K562 (cell line): ENCODE measurements around the gene AVPI1. TPM values are rescaled to one million over a fixed set of nuclear protein-coding genes. Genes with fewer than 3 reads are reported as not detected.

Experiments used
- ATAC-seq: fragments of 200-7000 bp; cut with Tn5 transposase; 3 replicates; pipeline ENCODE4 v1.9.1; 2020; ENCODE audit warnings: moderate library complexity
- BruUV-seq: library from RNA; stranded (reverse); fragments of 400-500 nt; replicated peaks from 2 replicates; lab custom pipeline; 2021; lab: Mats Ljungman, UMichigan
- CTCF ChIA-PET: fragments of 300-600 bp; formaldehyde crosslinking; extraction: SDS; loops from one replicate; lab custom pipeline; 2021; ENCODE audit warnings: low intra/inter-chr PET ratio; lab: Yijun Ruan, JAX
- POLR2A ChIA-PET: fragments of 300-600, 350-650 bp; sonication (Branson Sonifier 250); formaldehyde crosslinking; extraction: SDS; loops from one replicate; lab custom pipeline; 2021; ENCODE audit warnings: antibody characterized with exemption, inconsistent platforms; lab: Yijun Ruan, JAX
- DNase-seq, 4 experiments: peaks; one replicate each; pipeline versions ENCODE4 v3.0.0 to v3.0.0-alpha.2; 2011 to 2018; ENCODE audit warnings: low spot score in 3 of 4, mixed read lengths in 3 of 4; ENCODE audit errors: extremely low read depth in 1 of 4
- FAIRE-seq: peaks from 2 replicates; lab custom pipeline; 2011; peaks lifted over from hg19 to GRCh38; lab: Jason Lieb, UNC
- H2AFZ ChIP-seq: 2 replicates; pipeline ENCODE4 v1.6.0; 2011; ENCODE audit warnings: low read depth, low read length, control low read depth, inconsistent platforms
- H3K27ac ChIP-seq: fragments of 200-600 bp; 3 replicates; pipeline ENCODE4 v1.8.0; 2011; ENCODE audit warnings: low read depth, mild to moderate bottlenecking, control low read depth, inconsistent platforms, low read length, moderate library complexity, mixed read lengths; ENCODE audit errors: extremely low read depth
- H3K27me3 ChIP-seq, 2 experiments: fragments of 300-600 bp in 1 of 2; 2 replicates in 1 of 2; 3 replicates in 1 of 2; pipeline versions ENCODE4 v1.6.0 to v1.8.0; 2011; ENCODE audit warnings: inconsistent platforms in 2 of 2, low read length in 2 of 2, mild to moderate bottlenecking in 1 of 2, mixed read lengths in 1 of 2, moderate library complexity in 1 of 2; ENCODE audit not compliant: control insufficient read depth in 2 of 2, insufficient read depth in 2 of 2
- H3K36me3 ChIP-seq: fragments of 300-600 bp; 3 replicates; pipeline ENCODE4 v1.8.0; 2011; ENCODE audit warnings: mild to moderate bottlenecking, low read length, inconsistent platforms; ENCODE audit not compliant: control insufficient read depth, insufficient read depth
- H3K4me1 ChIP-seq, 2 experiments: fragments of 200-600 bp in 1 of 2; replicated peaks in 1 of 2; 2 replicates in 1 of 2; 3 replicates in 1 of 2; pipeline versions ENCODE4 v1.5.1 to v1.8.0; 2011; ENCODE audit warnings: inconsistent platforms in 2 of 2, low read length in 2 of 2, mild to moderate bottlenecking in 1 of 2, mixed read lengths in 1 of 2, moderate library complexity in 1 of 2; ENCODE audit not compliant: control insufficient read depth in 2 of 2, insufficient read depth in 2 of 2
- H3K4me2 ChIP-seq: 2 replicates; pipeline ENCODE4 v1.6.1; 2011; ENCODE audit warnings: low read length, control low read depth, inconsistent platforms, mixed read lengths; ENCODE audit not compliant: insufficient read depth
- H3K4me3 ChIP-seq: fragments of 200-600 bp; sonication (generic), shearing (Covaris generic); 2 replicates; pipeline ENCODE4 v1.5.1; 2016; ENCODE audit warnings: control low read depth, inconsistent platforms
- H3K79me2 ChIP-seq: fragments of 200-600 bp; 3 replicates; pipeline ENCODE4 v1.8.0; 2011; ENCODE audit warnings: low read length, inconsistent platforms; ENCODE audit not compliant: control insufficient read depth, insufficient read depth
- H3K9ac ChIP-seq, 2 experiments: 2 replicates each; pipeline versions ENCODE4 v1.6.0 to v1.6.1; 2011; ENCODE audit warnings: low read depth in 2 of 2, low read length in 2 of 2, control low read depth in 1 of 2, inconsistent platforms in 1 of 2, mild to moderate bottlenecking in 1 of 2, mixed read lengths in 1 of 2; ENCODE audit not compliant: insufficient read depth in 1 of 2
- H3K9me1 ChIP-seq: one replicate; pipeline ENCODE4 v1.6.0; 2011; ENCODE audit warnings: inconsistent platforms, mild to moderate bottlenecking, low read length, moderate library complexity; ENCODE audit not compliant: control insufficient read depth, insufficient read depth
- H3K9me3 ChIP-seq: replicated peaks from 2 replicates; pipeline ENCODE4 v1.5.1; 2011; ENCODE audit warnings: low read depth, low read length, inconsistent platforms; ENCODE audit not compliant: control insufficient read depth, insufficient read depth
- H4K20me1 ChIP-seq: replicated peaks from 2 replicates; pipeline ENCODE4 v1.6.1; 2011; ENCODE audit warnings: low read length, inconsistent platforms, mixed read lengths; ENCODE audit not compliant: control insufficient read depth, insufficient read depth
- BMI1 ChIP-seq: fragments of 150-350 bp; IDR thresholded peaks from 2 replicates; pipeline ENCODE4 v1.6.1; 2014; ENCODE audit warnings: low read length
- CBX3 ChIP-seq, 2 experiments: IDR thresholded peaks; 1 replicate in 1 of 2; 2 replicates in 1 of 2; pipeline ENCODE4 v1.6.1; 2012; ENCODE audit warnings: inconsistent platforms in 2 of 2, low read length in 2 of 2, borderline replicate concordance in 1 of 2, control low read depth in 1 of 2
- DNMT1 ChIP-seq: fragments of 450-650 bp; IDR thresholded peaks from 2 replicates; pipeline ENCODE4 v1.6.1; 2016; ENCODE audit warnings: antibody characterized with exemption, mild to moderate bottlenecking
- DPF2 ChIP-seq: fragments of 450-650 bp; IDR thresholded peaks from 2 replicates; pipeline ENCODE4 v1.6.1; 2016
- ESRRB ChIP-seq: fragments of 250-450 bp; sonication (Bioruptor Pico); IDR thresholded peaks from 2 replicates; pipeline ENCODE4 v1.5.0; 2020; ENCODE audit warnings: mild to moderate bottlenecking, moderate library complexity, borderline replicate concordance
- FOXA3 ChIP-seq, 2 experiments: fragments of 450-650 bp in 1 of 2; sonication (generic) in 1 of 2; formaldehyde crosslinking; IDR thresholded peaks in 1 of 2; conservative IDR thresholded peaks in 1 of 2; 2 replicates each; pipeline versions ENCODE4 v1.4.0 to v1.8.0; 2020 to 2022; ENCODE audit warnings: mild to moderate bottlenecking in 2 of 2, missing genetic modification reagents in 1 of 2
- HDAC2 ChIP-seq: fragments of 450-650 bp; IDR thresholded peaks from 2 replicates; pipeline ENCODE4 v1.6.1; 2016; ENCODE audit warnings: mild to moderate bottlenecking
- HDGF ChIP-seq: fragments of 450-650 bp; IDR thresholded peaks from 2 replicates; pipeline ENCODE4 v1.6.1; 2016
- KDM1A ChIP-seq, 2 experiments: fragments of 450-650 bp; IDR thresholded peaks; 2 replicates each; pipeline ENCODE4 v1.6.1; 2016; ENCODE audit warnings: mild to moderate bottlenecking in 2 of 2
- RCOR1 ChIP-seq, 2 experiments: IDR thresholded peaks; 2 replicates each; pipeline ENCODE4 v1.6.1; 2012; ENCODE audit warnings: low read depth in 2 of 2, low read length in 2 of 2, borderline replicate concordance in 1 of 2, improper control_type of control experiment in 1 of 2
- ZNF384 ChIP-seq: IDR thresholded peaks from 2 replicates; pipeline ENCODE4 v1.6.1; 2012; ENCODE audit warnings: low read depth, low read length, improper control_type of control experiment
- ZZZ3 ChIP-seq: fragments of 450-650 bp; IDR thresholded peaks from 2 replicates; pipeline ENCODE4 v1.6.1; 2016; ENCODE audit warnings: antibody characterized with exemption, mild to moderate bottlenecking, moderate library complexity
- WGBS: fragments of 100-300 bp; shearing (Covaris generic); methylation state at CpG from one replicate; pipeline ENCODE4 v1.1.6; 2016; ENCODE audit warnings: low coverage, mixed read lengths; ENCODE audit not compliant: insufficient coverage; ENCODE audit errors: missing lambda C conversion rate; 5-methylcytosine and 5-hydroxymethylcytosine counted together
- in situ Hi-C: fragments of 300-500 bp; cut with MboI; formaldehyde crosslinking; loops from 4 replicates; pipeline ENCODE4 v1.15.0; 2018; ENCODE audit warnings: inconsistent platforms, mixed read lengths
- intact Hi-C: fragments of 100-400 bp; cut with micrococcal nuclease; formaldehyde crosslinking; loops from 2 replicates; pipeline ENCODE4 v1.14.2; 2022
- polyA plus RNA-seq, 8 experiments: library from polyadenylated mRNA; depleted of rRNA in 4 of 8; stranded (reverse) in 5 of 8; unstranded in 3 of 8; fragments of >200 nt; fragmentation: Nextera tagmentation in 2 of 8; fragmentation: Illumina TruSeq in 1 of 8; extraction: Ambion mirVana in 2 of 8; extraction: Trizol in 1 of 8; gene quantifications; 2 replicates each; pipeline versions ENCODE4 v1.2.1 to v1.2.3, GENCODE V29; 2011 to 2014; ENCODE audit warnings: inconsistent platforms in 1 of 8, missing spikeins in 1 of 8
- total RNA-seq, 7 experiments: library from RNA; depleted of rRNA in 6 of 7; stranded (reverse); fragments of >200 nt in 6 of 7; fragmentation: Illumina TruSeq in 2 of 7; extraction: Trizol in 2 of 7; gene quantifications; 2 replicates each; pipeline versions ENCODE4 v1.2.1 to v1.2.3, GENCODE V29; 2011 to 2021; ENCODE audit warnings: low replicate concordance in 1 of 7
- TF ChIP-seq, protein P1 (sequence below): fragments of 450-650 bp; IDR thresholded peaks from 2 replicates; pipeline ENCODE4 v1.6.1; 2016; ENCODE audit warnings: mild to moderate bottlenecking, moderate library complexity

Gene AVPI1
- total and polyA plus RNA-seq, 9 of the 15 experiments (the other 6 are each of a cell fraction or from before 2014, with no cell fraction given), result 0.90 to 10.4 (median 7.4) TPM

DNA sequence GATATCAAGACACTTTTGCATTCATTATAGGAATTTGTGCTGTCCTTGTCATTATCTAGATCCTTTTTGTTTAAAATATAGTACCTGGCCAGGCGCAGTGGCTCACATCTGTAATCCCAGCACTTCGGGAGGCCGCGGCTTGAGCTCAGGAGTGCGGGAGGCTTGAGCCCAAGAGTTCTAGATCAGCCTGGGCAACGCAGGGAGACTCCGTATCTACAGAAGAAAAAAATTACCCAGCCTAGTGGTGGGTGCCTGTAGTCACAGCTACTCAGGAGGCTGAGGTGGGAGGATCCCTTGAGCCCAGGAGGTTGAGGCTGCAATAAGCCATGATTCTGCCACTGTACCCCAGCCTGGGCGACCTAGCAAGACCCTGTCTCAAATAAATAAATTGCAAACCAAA, 53.1 kb downstream of the AVPI1 start:
- H3K4me2 ChIP-seq, result peak overlapping the region; percentile 91
- H3K79me2 ChIP-seq, result peaks cover 27% of the 10 kb centered on the region
- peak overlapping the region; percentile 72 to 95; a peak in 3 of 4 replicates for H3K9ac ChIP-seq
- no peaks in the 10 kb centered on the region for H3K27me3 ChIP-seq
- DNase-seq, result peak in 1 of 4 experiments; percentile 57
- in situ Hi-C loops, result no loop called here
- peaks cover 0 to 12% of the 10 kb centered on the region in 2 experiments; a peak in 4 of 5 replicates for H3K4me1 ChIP-seq
- peak overlapping the region; percentile 99 for H2AFZ ChIP-seq
- peak overlapping the region; percentile 52 for H3K27ac ChIP-seq
- peaks cover 5% of the 10 kb centered on the region; the same call in 1 of the 3 replicates for H3K36me3 ChIP-seq
- no peaks in the 10 kb centered on the region for H3K9me3 ChIP-seq
- H4K20me1 ChIP-seq, result no peaks in the 10 kb centered on the region
- peak overlapping the region; percentile 72 for H3K4me3 ChIP-seq
- CTCF ChIA-PET, result no interaction called here
- POLR2A ChIA-PET, result no interaction called here
- H3K9me1 ChIP-seq, result no peaks in the 10 kb centered on the region
- FAIRE-seq, result no peak
- intact Hi-C loops, result no loop called here
- peak; percentile 80 for ATAC-seq
- BruUV-seq, result no TSS peak
- 15% methylated on average over 7 of the region's 8 CpGs for WGBS
- no peak for TF ChIP-seq ESRRB
- 0 out of 2 replicates have a peak, but pooled peaks have one; percentile 13 for TF ChIP-seq ZNF384
- TF ChIP-seq CBX3 (IDR thresholded peaks at IDR 0.05; ENCODE audit: borderline replicate concordance in 1 of 2, low read length in 2 of 2), result 0 out of 3 replicates have a peak, but pooled peaks of 1 of the 2 experiments have one; percentile 15
- no peak for TF ChIP-seq BMI1
- 0 out of 2 replicates have a peak, but pooled peaks have one; percentile 15 for TF ChIP-seq HDAC2
- 0 out of 2 replicates have a peak, but pooled peaks have one; percentile 6 for TF ChIP-seq DPF2
- TF ChIP-seq, protein P1, sequence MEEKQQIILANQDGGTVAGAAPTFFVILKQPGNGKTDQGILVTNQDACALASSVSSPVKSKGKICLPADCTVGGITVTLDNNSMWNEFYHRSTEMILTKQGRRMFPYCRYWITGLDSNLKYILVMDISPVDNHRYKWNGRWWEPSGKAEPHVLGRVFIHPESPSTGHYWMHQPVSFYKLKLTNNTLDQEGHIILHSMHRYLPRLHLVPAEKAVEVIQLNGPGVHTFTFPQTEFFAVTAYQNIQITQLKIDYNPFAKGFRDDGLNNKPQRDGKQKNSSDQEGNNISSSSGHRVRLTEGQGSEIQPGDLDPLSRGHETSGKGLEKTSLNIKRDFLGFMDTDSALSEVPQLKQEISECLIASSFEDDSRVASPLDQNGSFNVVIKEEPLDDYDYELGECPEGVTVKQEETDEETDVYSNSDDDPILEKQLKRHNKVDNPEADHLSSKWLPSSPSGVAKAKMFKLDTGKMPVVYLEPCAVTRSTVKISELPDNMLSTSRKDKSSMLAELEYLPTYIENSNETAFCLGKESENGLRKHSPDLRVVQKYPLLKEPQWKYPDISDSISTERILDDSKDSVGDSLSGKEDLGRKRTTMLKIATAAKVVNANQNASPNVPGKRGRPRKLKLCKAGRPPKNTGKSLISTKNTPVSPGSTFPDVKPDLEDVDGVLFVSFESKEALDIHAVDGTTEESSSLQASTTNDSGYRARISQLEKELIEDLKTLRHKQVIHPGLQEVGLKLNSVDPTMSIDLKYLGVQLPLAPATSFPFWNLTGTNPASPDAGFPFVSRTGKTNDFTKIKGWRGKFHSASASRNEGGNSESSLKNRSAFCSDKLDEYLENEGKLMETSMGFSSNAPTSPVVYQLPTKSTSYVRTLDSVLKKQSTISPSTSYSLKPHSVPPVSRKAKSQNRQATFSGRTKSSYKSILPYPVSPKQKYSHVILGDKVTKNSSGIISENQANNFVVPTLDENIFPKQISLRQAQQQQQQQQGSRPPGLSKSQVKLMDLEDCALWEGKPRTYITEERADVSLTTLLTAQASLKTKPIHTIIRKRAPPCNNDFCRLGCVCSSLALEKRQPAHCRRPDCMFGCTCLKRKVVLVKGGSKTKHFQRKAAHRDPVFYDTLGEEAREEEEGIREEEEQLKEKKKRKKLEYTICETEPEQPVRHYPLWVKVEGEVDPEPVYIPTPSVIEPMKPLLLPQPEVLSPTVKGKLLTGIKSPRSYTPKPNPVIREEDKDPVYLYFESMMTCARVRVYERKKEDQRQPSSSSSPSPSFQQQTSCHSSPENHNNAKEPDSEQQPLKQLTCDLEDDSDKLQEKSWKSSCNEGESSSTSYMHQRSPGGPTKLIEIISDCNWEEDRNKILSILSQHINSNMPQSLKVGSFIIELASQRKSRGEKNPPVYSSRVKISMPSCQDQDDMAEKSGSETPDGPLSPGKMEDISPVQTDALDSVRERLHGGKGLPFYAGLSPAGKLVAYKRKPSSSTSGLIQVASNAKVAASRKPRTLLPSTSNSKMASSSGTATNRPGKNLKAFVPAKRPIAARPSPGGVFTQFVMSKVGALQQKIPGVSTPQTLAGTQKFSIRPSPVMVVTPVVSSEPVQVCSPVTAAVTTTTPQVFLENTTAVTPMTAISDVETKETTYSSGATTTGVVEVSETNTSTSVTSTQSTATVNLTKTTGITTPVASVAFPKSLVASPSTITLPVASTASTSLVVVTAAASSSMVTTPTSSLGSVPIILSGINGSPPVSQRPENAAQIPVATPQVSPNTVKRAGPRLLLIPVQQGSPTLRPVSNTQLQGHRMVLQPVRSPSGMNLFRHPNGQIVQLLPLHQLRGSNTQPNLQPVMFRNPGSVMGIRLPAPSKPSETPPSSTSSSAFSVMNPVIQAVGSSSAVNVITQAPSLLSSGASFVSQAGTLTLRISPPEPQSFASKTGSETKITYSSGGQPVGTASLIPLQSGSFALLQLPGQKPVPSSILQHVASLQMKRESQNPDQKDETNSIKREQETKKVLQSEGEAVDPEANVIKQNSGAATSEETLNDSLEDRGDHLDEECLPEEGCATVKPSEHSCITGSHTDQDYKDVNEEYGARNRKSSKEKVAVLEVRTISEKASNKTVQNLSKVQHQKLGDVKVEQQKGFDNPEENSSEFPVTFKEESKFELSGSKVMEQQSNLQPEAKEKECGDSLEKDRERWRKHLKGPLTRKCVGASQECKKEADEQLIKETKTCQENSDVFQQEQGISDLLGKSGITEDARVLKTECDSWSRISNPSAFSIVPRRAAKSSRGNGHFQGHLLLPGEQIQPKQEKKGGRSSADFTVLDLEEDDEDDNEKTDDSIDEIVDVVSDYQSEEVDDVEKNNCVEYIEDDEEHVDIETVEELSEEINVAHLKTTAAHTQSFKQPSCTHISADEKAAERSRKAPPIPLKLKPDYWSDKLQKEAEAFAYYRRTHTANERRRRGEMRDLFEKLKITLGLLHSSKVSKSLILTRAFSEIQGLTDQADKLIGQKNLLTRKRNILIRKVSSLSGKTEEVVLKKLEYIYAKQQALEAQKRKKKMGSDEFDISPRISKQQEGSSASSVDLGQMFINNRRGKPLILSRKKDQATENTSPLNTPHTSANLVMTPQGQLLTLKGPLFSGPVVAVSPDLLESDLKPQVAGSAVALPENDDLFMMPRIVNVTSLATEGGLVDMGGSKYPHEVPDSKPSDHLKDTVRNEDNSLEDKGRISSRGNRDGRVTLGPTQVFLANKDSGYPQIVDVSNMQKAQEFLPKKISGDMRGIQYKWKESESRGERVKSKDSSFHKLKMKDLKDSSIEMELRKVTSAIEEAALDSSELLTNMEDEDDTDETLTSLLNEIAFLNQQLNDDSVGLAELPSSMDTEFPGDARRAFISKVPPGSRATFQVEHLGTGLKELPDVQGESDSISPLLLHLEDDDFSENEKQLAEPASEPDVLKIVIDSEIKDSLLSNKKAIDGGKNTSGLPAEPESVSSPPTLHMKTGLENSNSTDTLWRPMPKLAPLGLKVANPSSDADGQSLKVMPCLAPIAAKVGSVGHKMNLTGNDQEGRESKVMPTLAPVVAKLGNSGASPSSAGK, result no peak
- no peak for TF ChIP-seq ZZZ3
- no peak for TF ChIP-seq DNMT1
- peak; percentile 44 to 49; a peak in 2 of 4 replicates for TF ChIP-seq KDM1A (IDR thresholded peaks at IDR 0.05)
- TF ChIP-seq HDGF, result no peak
- 0 out of 4 replicates have a peak, but pooled peaks of 1 of the 2 experiments have one; percentile 16 for TF ChIP-seq RCOR1 (IDR thresholded peaks at IDR 0.05; ENCODE audit: borderline replicate concordance in 1 of 2, low read depth in 2 of 2, low read length in 2 of 2)
- no peak for TF ChIP-seq FOXA3 (CRISPR knock-in tag; conservative IDR thresholded peaks at IDR 0.05 in 1 of 2, IDR thresholded peaks at IDR 0.05 in 1 of 2)
